Middle frontal gyrus (tissue), 1 donor: ENCODE measurements around the gene PSME4.

Experiments used
- DNase-seq: peaks from one replicate; pipeline ENCODE4 v3.0.0-alpha.2; 2015; ENCODE audit warnings: low spot score; ENCODE audit errors: extremely low spot score

PSME4 gene

GRCh38 chr2:53970724-53971602 is at the start of gene PSME4:
Gene PSME4 (minus strand): TSS chr2:53970993. CDS start chr2:53970784, 209 bp downstream.
- DNase-seq = peak; percentile 79

- no peak for DNase-seq
Measured at GRCh38 chr2:54015798-54016699, 45.3 kb upstream of the PSME4 start.

GRCh38 chr2:54013996-54014395 is 43.2 kb upstream of the PSME4 start:
- DNase-seq = no peak

- DNase-seq = no peak
Measured at GRCh38 chr2:54012538-54013141, 41.8 kb upstream of the PSME4 start.

- no peak for DNase-seq
Measured at GRCh38 chr2:54009549-54009948, 38.8 kb upstream of the PSME4 start.

GRCh38 chr2:54008439-54008838 is 37.6 kb upstream of the PSME4 start:
- no peak for DNase-seq

- DNase-seq = no peak
Measured at GRCh38 chr2:54000524-54000923, 29.7 kb upstream of the PSME4 start.

GRCh38 chr2:54000122-54000521 is 29.3 kb upstream of the PSME4 start:
- DNase-seq = no peak

GRCh38 chr2:53998834-53999233 is 28.0 kb upstream of the PSME4 start:
- no peak for DNase-seq

GRCh38 chr2:53994818-53995808 is 24.3 kb upstream of the PSME4 start:
- DNase-seq = no peak

GRCh38 chr2:53991948-53992347 is 21.2 kb upstream of the PSME4 start:
- no peak for DNase-seq

GRCh38 chr2:53989210-53989862 is 18.5 kb upstream of the PSME4 start:
- no peak for DNase-seq

- no peak for DNase-seq
Measured at GRCh38 chr2:53987336-53987921, 16.6 kb upstream of the PSME4 start.

GRCh38 chr2:53985646-53986045 is 14.9 kb upstream of the PSME4 start:
- no peak for DNase-seq

- DNase-seq = no peak
Measured at GRCh38 chr2:53969968-53970723, 647 bp downstream of the PSME4 start.

GRCh38 chr2:53969285-53969967 is 1.4 kb downstream of the PSME4 start:
- no peak for DNase-seq

- no peak for DNase-seq
Measured at GRCh38 chr2:53964987-53965687, 5.7 kb downstream of the PSME4 start.
